NCI-H748 treated with DMSO at 0.1 percent for 48 hours (cell line): ENCODE data around the gene FARS2.

Experiments
- DNase-seq: peaks from one replicate; lab custom pipeline; 2025; lab: John Stamatoyannopoulos, UW

The FARS2 gene

GRCh38 chr6:5325173-5325572, 63.9 kb downstream of the FARS2 start:
- DNase-seq = no peak

- no peak for DNase-seq
These were observed 64.8 kb downstream of the FARS2 start for GRCh38 chr6:5326022-5326641.

GRCh38 chr6:5328800-5329199, 67.5 kb downstream of the FARS2 start:
- no peak for DNase-seq

GRCh38 chr6:5331845-5332442, 70.6 kb downstream of the FARS2 start:
- DNase-seq = no peak

GRCh38 chr6:5333658-5334057, 72.3 kb downstream of the FARS2 start:
- DNase-seq = peak; percentile 94

- peak; percentile 51 for DNase-seq
These were observed 73.0 kb downstream of the FARS2 start for GRCh38 chr6:5334341-5334740.

- DNase-seq = no peak
These were observed 73.7 kb downstream of the FARS2 start for GRCh38 chr6:5335020-5335419.

GRCh38 chr6:5337573-5337972, 76.3 kb downstream of the FARS2 start:
- no peak for DNase-seq

- DNase-seq = peak; percentile 21
These were observed 77.1 kb downstream of the FARS2 start for GRCh38 chr6:5338177-5338960.

- DNase-seq = no peak
These were observed 78.5 kb downstream of the FARS2 start for GRCh38 chr6:5339786-5340185.

- DNase-seq = no peak
These were observed 80.5 kb downstream of the FARS2 start for GRCh38 chr6:5341845-5342244.

GRCh38 chr6:5343998-5344397, 82.7 kb downstream of the FARS2 start:
- DNase-seq = no peak

- no peak for DNase-seq
These were observed 84.0 kb downstream of the FARS2 start for GRCh38 chr6:5345324-5345723.

- DNase-seq = no peak
These were observed 90.4 kb downstream of the FARS2 start for GRCh38 chr6:5351552-5352210.

GRCh38 chr6:5353971-5354370, 92.7 kb downstream of the FARS2 start:
- no peak for DNase-seq

GRCh38 chr6:5357486-5357885, 96.2 kb downstream of the FARS2 start:
- DNase-seq = no peak

GRCh38 chr6:5359417-5359816, 98.1 kb downstream of the FARS2 start:
- DNase-seq = no peak

GRCh38 chr6:5361396-5361795, 100.1 kb downstream of the FARS2 start:
- DNase-seq = no peak

GRCh38 chr6:5365436-5366195, 104.3 kb downstream of the FARS2 start:
- no peak for DNase-seq

- DNase-seq = no peak
These were observed 105.6 kb downstream of the FARS2 start for GRCh38 chr6:5366941-5367340.

GRCh38 chr6:5367510-5367909, 106.2 kb downstream of the FARS2 start:
- no peak for DNase-seq

- DNase-seq = no peak
These were observed 112.1 kb downstream of the FARS2 start for GRCh38 chr6:5373430-5373829.
